Astrocyte of the cerebellum (primary cell): ENCODE results near the gene ZFPM1.

Experiments used
- DNase-seq: peaks from one replicate; pipeline ENCODE4 v3.0.0-alpha.2; 2011; ENCODE audit warnings: low read depth
- H3K4me3 ChIP-seq: 2 replicates; pipeline ENCODE4 v1.5.1; 2011; ENCODE audit warnings: mild to moderate bottlenecking, low read depth, low read length, moderate library complexity
- in situ Hi-C: cut with HindIII; loops from 2 replicates; pipeline ENCODE4 v1.10.0; 2017; ENCODE audit warnings: low sequenced_read_pairs
- TF ChIP-seq, protein P1 (sequence below): IDR thresholded peaks from 2 replicates; pipeline ENCODE4 v1.5.1; 2012; ENCODE audit warnings: low read length, low read depth, moderate library complexity, mild to moderate bottlenecking; ENCODE audit errors: missing control alignments

ZFPM1 gene

DNA sequence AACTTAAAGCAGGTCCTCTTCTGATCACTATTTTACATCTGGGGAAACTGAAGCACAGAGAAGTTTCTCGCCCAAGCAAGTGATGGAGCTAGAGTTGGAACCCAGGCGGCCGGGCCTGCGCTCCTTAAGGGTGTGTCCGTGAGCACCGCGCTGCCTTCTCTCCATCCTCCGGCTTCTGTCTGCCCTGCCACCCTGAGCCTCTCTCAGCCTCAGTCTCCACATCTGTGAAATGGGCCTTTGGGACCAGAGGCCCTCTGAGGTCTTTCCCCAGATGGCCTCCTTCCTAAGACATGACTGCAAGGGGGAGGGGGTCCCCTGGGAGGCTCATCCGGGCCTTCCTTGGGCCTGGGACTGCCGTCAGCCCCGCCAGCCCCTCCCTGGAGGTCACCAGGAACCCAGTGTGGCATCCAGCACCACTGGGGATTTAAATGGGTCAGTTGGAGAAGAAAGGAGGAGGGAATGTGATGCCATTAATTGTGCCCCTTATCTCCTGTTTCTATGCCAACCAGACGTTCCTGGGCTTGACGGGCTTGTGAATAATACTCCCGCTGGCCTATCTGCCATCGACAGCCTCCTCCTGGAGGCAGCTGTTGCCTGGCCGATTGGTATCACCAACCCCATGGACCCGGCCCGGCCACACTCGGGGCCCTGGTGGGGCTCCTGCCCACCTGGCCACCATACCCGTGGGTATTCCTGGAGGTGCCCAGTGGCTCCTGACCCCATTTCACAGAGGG is 5.1 kb downstream of the ZFPM1 start:
- no peak for DNase-seq
- no peak overlapping the region for H3K4me3 ChIP-seq
- in situ Hi-C loops = no loop called here
- TF ChIP-seq, protein P1, sequence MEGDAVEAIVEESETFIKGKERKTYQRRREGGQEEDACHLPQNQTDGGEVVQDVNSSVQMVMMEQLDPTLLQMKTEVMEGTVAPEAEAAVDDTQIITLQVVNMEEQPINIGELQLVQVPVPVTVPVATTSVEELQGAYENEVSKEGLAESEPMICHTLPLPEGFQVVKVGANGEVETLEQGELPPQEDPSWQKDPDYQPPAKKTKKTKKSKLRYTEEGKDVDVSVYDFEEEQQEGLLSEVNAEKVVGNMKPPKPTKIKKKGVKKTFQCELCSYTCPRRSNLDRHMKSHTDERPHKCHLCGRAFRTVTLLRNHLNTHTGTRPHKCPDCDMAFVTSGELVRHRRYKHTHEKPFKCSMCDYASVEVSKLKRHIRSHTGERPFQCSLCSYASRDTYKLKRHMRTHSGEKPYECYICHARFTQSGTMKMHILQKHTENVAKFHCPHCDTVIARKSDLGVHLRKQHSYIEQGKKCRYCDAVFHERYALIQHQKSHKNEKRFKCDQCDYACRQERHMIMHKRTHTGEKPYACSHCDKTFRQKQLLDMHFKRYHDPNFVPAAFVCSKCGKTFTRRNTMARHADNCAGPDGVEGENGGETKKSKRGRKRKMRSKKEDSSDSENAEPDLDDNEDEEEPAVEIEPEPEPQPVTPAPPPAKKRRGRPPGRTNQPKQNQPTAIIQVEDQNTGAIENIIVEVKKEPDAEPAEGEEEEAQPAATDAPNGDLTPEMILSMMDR = no peak

DNA sequence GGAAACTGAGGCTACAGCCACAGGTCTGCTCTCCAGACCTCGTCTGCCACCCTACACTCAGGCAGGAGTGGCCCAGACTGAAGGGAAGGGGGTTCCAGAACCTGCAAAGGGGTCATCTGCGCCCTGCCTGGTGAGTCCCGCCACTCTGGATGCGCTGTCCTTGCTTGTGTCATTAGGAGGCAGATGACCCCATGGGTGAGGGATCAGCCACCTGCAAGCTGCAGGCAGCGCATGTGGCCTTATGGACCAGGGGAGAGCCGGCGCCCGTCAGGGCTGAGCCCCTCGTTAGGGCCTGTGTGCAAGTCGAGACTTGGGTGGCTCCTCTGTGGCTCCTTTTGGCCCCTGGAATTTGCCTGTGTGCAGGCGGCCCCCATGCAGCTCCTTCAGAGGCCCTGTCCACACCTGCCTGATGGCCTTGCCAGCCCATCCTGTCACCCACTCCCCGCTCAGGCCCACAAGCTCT is 5.7 kb downstream of the ZFPM1 start:
- in situ Hi-C loops = no loop called here
- TF ChIP-seq, protein P1 = no peak
- DNase-seq = no peak
- no peak overlapping the region for H3K4me3 ChIP-seq

DNA sequence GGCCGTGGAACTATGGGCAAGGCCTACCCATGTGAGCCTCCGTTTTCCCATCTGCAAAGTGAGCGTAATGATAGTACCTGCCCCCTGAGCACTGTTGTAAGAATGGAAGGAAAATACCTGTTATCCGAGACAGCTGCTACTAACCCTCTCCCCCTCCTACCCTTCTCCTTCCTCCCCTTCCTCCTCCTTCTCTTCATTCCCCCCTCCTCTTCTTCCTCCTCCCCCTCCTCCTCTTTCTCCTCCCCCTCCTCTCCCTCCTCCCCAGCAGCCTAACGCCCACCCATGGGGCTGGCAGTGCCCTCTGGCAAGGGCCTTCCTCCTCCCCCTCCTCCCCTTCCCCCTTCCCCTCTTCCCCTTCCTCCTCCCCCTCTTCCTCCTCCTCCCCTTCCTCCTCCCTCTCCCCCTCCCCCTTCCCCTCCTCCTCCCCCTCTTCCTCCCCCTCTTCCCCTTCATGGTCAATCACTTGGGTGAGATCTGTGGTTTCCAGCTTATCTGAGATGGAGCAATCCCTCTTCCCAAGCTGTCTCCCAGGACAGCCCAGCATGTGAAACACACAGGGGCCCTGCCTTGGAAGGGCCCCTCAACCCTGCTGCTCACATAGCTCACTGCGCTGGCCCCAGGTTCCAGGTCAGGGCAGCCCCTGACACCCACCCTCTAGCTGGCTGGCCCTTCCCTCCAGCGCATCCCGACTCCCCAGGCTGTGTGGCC is 6.4 kb downstream of the ZFPM1 start:
- no peak for DNase-seq
- TF ChIP-seq, protein P1 = no peak
- H3K4me3 ChIP-seq = no peak overlapping the region
- in situ Hi-C loops = no loop called here

GRCh38 chr16:88460496-88461330 is 7.6 kb downstream of the ZFPM1 start:
- H3K4me3 ChIP-seq = no peak overlapping the region
- DNase-seq = no peak
- in situ Hi-C loops = no loop called here
- TF ChIP-seq, protein P1 = no peak

GRCh38 chr16:88461331-88462269 is 8.5 kb downstream of the ZFPM1 start:
- DNase-seq = no peak
- in situ Hi-C loops = no loop called here
- TF ChIP-seq, protein P1 = no peak
- H3K4me3 ChIP-seq = no peak overlapping the region

GRCh38 chr16:88462396-88462795 is 9.3 kb downstream of the ZFPM1 start:
- in situ Hi-C loops = no loop called here
- H3K4me3 ChIP-seq = no peak overlapping the region
- TF ChIP-seq, protein P1 = no peak
- no peak for DNase-seq
